ENCODE measurements around the gene FRYL.
A peak's percentile ranks its signal among the peaks of the same experiment; 100 is the strongest.
"Not testable (repeated sequence)": the region's sequence is repeated elsewhere in the genome, so short reads cannot be mapped to it uniquely, and the experiment has no call there.

FRYL gene

DNA sequence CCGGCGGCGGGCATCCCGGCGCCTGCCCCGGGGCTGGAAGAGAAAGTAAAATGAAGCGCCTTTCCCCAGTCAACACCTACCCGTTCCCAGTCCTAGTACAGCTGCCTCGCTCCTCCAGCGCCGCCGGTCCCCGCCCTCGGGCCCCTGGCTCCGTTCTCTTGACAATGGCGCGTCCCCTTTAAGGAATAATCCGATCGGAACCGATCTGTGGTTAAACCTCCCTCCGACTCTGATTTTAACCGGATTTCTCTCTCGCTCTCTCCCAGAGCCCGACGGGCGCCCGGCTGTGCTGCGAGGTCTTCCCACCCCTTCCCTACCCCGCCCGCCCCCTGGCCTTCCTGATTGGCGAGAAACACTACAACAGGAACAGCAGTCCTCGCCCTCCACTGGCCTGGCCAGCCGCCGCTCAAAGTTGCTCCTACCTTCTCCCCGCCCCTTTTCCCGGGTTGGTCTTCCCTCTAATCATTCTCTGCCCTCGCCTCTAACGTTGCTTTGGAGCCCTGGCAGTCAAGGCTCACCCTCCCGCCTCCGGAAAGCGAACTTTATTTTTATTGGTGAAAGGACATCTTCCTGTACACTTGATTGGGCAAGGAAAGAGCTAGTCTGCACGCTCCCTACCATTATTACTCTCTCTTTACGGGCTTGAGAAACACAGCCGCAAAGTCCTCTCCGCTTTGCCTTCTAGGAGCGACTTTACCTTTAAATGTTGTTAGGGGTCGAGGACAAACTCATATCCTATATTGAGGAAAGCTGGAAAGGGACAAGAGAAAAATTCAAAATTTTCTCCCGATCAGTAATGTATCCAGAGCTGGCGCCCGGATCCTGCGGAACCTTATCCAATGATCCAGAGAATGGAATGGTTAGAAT is at the start of gene FRYL:
Gene FRYL, minus strand, starts transcription at position 282 of the 867 bp plus-strand sequence. CDS start 145,869 bp downstream, outside the sequence.
- DNase-seq (ENCODE audit: low read depth, low spot score) = peak; percentile 96
- no peaks in the 10 kb centered on the region for H3K9me3 ChIP-seq (ENCODE audit: control insufficient read depth, insufficient read depth, low read length)
- H3K27me3 ChIP-seq (ENCODE audit: control insufficient read depth, insufficient read depth, low read length) = no peaks in the 10 kb centered on the region
- H3K4me3 ChIP-seq (ENCODE audit: low read length) = peak within 1 kb of the TSS; percentile 99
- no CpG with 5 or more reads among the region's 51 CpGs for WGBS (ENCODE audit: insufficient coverage, insufficient read length)
- H3K4me1 ChIP-seq (ENCODE audit: control insufficient read depth, insufficient read depth, low read length) = no peaks in the 10 kb centered on the region
- no peaks in the 10 kb centered on the region; the same call in 1 of the 2 replicates for H3K36me3 ChIP-seq (ENCODE audit: control insufficient read depth, insufficient read depth, low read length)
- H3K27ac ChIP-seq (ENCODE audit: low read length) = no peak within 1 kb of the TSS

DNA sequence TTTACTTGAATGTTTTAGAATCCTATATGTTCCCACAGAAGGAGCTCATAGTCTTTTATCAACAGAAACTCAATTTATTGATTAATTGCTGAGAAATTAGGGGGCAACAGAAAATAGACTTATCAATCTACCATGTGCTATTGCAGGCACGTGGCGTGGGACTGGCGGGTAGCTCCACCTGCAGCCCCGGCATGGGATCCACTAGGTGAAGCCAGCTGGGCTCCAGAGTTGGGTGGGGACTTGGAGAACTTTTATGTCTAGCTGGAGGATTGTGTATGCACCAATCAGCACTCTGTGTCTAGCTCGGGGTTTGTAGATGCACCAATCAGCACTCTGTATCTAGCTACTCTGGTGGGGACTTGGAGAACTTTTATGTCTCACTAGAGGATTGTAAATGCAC is 47.5 kb upstream of the FRYL start:
- no CpG with 5 or more reads among the region's 5 CpGs for WGBS (ENCODE audit: insufficient coverage, insufficient read length)
- Histone ChIP-seq H3K27me3 (ENCODE audit: control insufficient read depth, insufficient read depth, low read length) (no peaks in the 10 kb centered on the region), H3K9me3 (ENCODE audit: control insufficient read depth, insufficient read depth, low read length) (no peaks in the 10 kb centered on the region), H3K4me3 (ENCODE audit: low read length) (no peak overlapping the region), H3K36me3 (ENCODE audit: control insufficient read depth, insufficient read depth, low read length) (no peaks in the 10 kb centered on the region), H3K27ac (ENCODE audit: low read length) (no peak overlapping the region), H3K4me1 (ENCODE audit: control insufficient read depth, insufficient read depth, low read length) (no peaks in the 10 kb centered on the region)
- no peak for DNase-seq (ENCODE audit: low read depth, low spot score)

DNA sequence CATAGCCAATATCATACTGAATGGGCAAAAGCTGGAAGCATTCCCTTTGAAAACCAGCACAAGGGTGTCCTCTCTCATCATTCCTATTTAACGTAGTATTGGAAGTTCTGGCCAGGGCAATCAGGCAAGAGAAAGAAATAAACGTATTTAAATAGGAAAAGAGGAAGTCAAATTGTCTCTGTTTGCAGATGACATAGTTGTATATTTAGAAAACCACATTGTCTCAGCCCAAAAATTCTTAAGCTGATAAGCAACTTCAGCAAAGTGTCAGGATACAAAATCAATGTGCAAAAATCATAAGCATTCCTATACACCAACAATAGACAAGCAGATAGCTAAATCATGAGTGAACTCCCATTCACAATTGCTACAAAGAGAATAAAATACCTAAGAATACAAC is 41.4 kb upstream of the FRYL start:
- not testable (repeated sequence) for H3K27ac ChIP-seq (ENCODE audit: low read length); H3K36me3 ChIP-seq (ENCODE audit: control insufficient read depth, insufficient read depth, low read length); H3K4me1 ChIP-seq (ENCODE audit: control insufficient read depth, insufficient read depth, low read length); H3K27me3 ChIP-seq (ENCODE audit: control insufficient read depth, insufficient read depth, low read length); H3K9me3 ChIP-seq (ENCODE audit: control insufficient read depth, insufficient read depth, low read length); DNase-seq (ENCODE audit: low read depth, low spot score); H3K4me3 ChIP-seq (ENCODE audit: low read length)
- WGBS (ENCODE audit: insufficient coverage, insufficient read length) = no CpG with 5 or more reads among the region's 2 CpGs

DNA sequence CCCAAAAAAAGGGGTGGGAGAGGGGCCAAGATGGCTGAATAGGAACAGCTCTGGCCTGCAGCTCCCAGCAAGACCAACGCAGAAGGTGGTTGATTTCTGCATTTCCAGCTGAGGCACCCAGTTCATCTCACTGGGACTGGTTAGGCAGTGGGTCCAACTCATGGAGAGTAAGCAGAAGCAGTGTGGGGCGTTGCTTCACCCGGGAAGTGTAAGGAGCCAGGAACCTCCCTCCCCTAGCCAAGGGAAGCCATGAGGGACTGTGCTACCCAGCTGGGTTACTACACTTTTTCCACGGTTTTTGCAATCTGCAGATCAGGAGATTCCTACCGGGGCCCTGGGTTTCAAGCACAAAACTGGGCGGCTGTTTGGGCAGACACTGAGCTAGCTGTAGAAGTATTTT is 36.9 kb upstream of the FRYL start:
- Histone ChIP-seq H3K27me3 (ENCODE audit: control insufficient read depth, insufficient read depth, low read length) (no peaks in the 10 kb centered on the region), H3K36me3 (ENCODE audit: control insufficient read depth, insufficient read depth, low read length) (no peaks in the 10 kb centered on the region), H3K4me3 (ENCODE audit: low read length) (no peak overlapping the region), H3K27ac (ENCODE audit: low read length) (no peak overlapping the region), H3K9me3 (ENCODE audit: control insufficient read depth, insufficient read depth, low read length) (no peaks in the 10 kb centered on the region), H3K4me1 (ENCODE audit: control insufficient read depth, insufficient read depth, low read length) (no peaks in the 10 kb centered on the region)
- no CpG with 5 or more reads among the region's 6 CpGs for WGBS (ENCODE audit: insufficient coverage, insufficient read length)
- DNase-seq (ENCODE audit: low read depth, low spot score) = no peak

DNA sequence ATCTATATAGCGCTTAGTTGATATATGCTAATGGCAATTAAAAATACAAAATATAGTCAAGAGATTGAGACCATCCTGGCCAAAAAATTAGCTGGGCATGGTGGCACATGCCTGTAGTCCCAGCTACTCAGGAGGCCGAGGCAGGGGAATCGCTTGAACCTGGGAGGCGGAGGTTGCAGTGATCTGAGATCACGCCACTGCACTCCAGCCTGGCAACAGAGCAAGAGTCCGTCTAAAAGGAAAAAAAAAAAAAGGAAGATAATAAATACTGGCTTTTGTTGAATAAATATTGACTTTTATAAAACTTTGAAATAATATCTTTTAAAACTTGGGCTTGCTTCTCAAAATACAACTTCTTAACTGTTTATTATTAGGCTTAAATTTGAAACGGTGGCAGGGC is 36.2 kb upstream of the FRYL start:
- not testable (repeated sequence) for H3K9me3 ChIP-seq (ENCODE audit: control insufficient read depth, insufficient read depth, low read length); H3K27me3 ChIP-seq (ENCODE audit: control insufficient read depth, insufficient read depth, low read length); H3K4me3 ChIP-seq (ENCODE audit: low read length); H3K27ac ChIP-seq (ENCODE audit: low read length); H3K36me3 ChIP-seq (ENCODE audit: control insufficient read depth, insufficient read depth, low read length); DNase-seq (ENCODE audit: low read depth, low spot score); H3K4me1 ChIP-seq (ENCODE audit: control insufficient read depth, insufficient read depth, low read length)
- no CpG with 5 or more reads among the region's 7 CpGs for WGBS (ENCODE audit: insufficient coverage, insufficient read length)

DNA sequence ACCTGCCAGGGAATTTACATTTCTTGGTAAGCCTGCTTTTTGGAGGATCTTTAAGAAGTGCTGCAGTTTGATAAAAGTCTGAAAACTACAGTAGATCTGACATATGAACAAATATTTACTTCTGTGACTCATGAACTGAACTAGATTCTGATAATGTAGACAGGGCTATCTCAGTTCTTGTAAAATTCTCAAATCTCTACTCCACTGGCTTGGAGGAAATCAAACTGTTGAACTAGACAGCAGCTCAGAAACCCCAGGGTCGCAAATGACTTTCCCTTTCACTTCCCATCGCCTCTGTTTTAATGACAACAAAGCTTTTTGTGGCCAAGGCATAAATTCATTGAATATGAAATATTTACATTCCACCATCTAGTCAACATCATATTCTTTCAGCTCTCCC is 35.4 kb upstream of the FRYL start:
- Histone ChIP-seq H3K36me3 (ENCODE audit: control insufficient read depth, insufficient read depth, low read length) (no peaks in the 10 kb centered on the region), H3K4me3 (ENCODE audit: low read length) (no peak overlapping the region), H3K9me3 (ENCODE audit: control insufficient read depth, insufficient read depth, low read length) (no peaks in the 10 kb centered on the region), H3K4me1 (ENCODE audit: control insufficient read depth, insufficient read depth, low read length) (no peaks in the 10 kb centered on the region), H3K27me3 (ENCODE audit: control insufficient read depth, insufficient read depth, low read length) (no peaks in the 10 kb centered on the region), H3K27ac (ENCODE audit: low read length) (no peak overlapping the region)
- no CpG with 5 or more reads among the region's 2 CpGs for WGBS (ENCODE audit: insufficient coverage, insufficient read length)
- no peak for DNase-seq (ENCODE audit: low read depth, low spot score)

DNA sequence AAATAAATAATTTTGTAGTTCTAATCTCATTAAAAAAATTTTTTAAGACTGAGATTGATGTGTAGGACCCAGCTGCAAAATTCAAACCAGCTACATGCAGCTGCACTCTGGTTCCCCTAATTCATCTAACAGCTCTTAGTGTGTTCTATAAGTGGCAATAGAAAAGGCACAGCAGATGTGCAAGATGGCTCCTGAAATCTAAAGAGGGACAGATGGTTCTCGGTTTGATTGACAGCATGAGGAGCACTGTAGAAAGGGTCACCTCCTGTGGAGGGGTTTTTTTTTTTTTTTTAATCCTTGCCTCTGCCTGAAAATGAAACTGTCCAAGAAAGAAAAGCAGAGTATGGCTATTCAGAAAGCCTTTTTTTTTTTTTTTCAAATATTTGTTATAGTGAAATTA is 33.9 kb upstream of the FRYL start:
- H3K27me3 ChIP-seq (ENCODE audit: control insufficient read depth, insufficient read depth, low read length) = no peaks in the 10 kb centered on the region
- no CpG with 5 or more reads among the region's 1 CpG for WGBS (ENCODE audit: insufficient coverage, insufficient read length)
- no peaks in the 10 kb centered on the region for H3K9me3 ChIP-seq (ENCODE audit: control insufficient read depth, insufficient read depth, low read length)
- DNase-seq (ENCODE audit: low read depth, low spot score) = no peak
- H3K4me1 ChIP-seq (ENCODE audit: control insufficient read depth, insufficient read depth, low read length) = no peaks in the 10 kb centered on the region
- H3K4me3 ChIP-seq (ENCODE audit: low read length) = no peak overlapping the region
- no peak overlapping the region for H3K27ac ChIP-seq (ENCODE audit: low read length)
- H3K36me3 ChIP-seq (ENCODE audit: control insufficient read depth, insufficient read depth, low read length) = no peaks in the 10 kb centered on the region

DNA sequence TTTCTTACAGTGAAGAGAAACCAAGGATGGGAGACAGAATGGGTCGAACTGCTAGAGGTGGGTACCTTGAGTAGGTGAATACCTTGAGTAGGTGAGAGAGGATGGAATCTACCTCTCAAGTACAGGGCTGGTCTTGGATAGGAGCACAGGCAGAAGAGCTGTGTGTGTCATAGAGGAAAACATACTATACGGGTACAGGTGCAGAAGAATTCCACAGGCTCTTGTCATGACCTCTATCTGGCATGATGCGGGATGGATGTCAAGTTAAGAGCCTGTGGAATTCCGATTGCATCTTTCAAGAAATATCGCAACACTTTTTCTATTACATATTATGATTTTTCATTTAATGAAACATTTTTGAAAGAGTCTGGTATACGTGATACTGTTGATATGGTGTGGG is 32.8 kb upstream of the FRYL start:
- H3K27me3 ChIP-seq (ENCODE audit: control insufficient read depth, insufficient read depth, low read length) = no peaks in the 10 kb centered on the region
- no peak for DNase-seq (ENCODE audit: low read depth, low spot score)
- WGBS (ENCODE audit: insufficient coverage, insufficient read length) = no CpG with 5 or more reads among the region's 6 CpGs
- no peaks in the 10 kb centered on the region for H3K36me3 ChIP-seq (ENCODE audit: control insufficient read depth, insufficient read depth, low read length)
- no peaks in the 10 kb centered on the region for H3K9me3 ChIP-seq (ENCODE audit: control insufficient read depth, insufficient read depth, low read length)
- no peak overlapping the region for H3K4me3 ChIP-seq (ENCODE audit: low read length)
- no peak overlapping the region for H3K27ac ChIP-seq (ENCODE audit: low read length)
- H3K4me1 ChIP-seq (ENCODE audit: control insufficient read depth, insufficient read depth, low read length) = no peaks in the 10 kb centered on the region

DNA sequence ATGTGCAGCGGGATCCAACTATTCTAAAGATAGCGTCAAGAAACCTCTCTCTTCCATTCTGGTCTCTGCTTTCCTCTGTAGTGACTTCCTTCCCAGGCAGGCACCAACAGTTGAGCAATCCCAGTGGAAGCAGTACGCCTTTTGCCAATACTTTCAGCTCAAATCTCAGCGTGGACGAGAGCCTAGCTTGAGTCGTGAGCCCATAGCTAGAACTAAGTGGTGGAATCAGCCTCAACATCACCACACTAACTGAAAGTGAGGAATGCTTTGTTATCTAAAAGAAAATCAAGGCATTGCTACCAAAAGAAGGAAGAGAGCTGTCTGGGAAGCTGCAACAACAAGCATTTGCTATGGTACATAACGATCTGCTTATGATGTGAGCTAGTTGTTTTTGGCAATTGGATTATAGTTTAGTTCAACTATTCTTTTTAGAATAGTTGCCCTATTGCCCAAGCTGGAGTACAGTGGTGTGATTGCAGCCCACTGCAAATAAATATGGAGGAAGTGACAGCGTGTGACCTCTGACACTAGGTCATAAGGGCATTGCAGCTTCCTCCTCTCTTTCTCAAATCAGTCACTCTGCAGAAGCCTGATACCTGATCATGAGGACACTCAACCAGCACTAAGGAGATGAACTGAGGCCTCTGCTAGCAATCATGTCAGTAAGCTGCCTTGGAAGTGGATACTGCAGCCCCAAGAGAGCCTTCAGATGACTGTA is 24.7 kb upstream of the FRYL start:
- no peak for DNase-seq (ENCODE audit: low read depth, low spot score)
- Histone ChIP-seq H3K27me3 (ENCODE audit: control insufficient read depth, insufficient read depth, low read length) (no peaks in the 10 kb centered on the region), H3K27ac (ENCODE audit: low read length) (no peak overlapping the region), H3K4me1 (ENCODE audit: control insufficient read depth, insufficient read depth, low read length) (no peaks in the 10 kb centered on the region), H3K9me3 (ENCODE audit: control insufficient read depth, insufficient read depth, low read length) (no peaks in the 10 kb centered on the region), H3K36me3 (ENCODE audit: control insufficient read depth, insufficient read depth, low read length) (no peaks in the 10 kb centered on the region), H3K4me3 (ENCODE audit: low read length) (no peak overlapping the region)
- no CpG with 5 or more reads among the region's 8 CpGs for WGBS (ENCODE audit: insufficient coverage, insufficient read length)

DNA sequence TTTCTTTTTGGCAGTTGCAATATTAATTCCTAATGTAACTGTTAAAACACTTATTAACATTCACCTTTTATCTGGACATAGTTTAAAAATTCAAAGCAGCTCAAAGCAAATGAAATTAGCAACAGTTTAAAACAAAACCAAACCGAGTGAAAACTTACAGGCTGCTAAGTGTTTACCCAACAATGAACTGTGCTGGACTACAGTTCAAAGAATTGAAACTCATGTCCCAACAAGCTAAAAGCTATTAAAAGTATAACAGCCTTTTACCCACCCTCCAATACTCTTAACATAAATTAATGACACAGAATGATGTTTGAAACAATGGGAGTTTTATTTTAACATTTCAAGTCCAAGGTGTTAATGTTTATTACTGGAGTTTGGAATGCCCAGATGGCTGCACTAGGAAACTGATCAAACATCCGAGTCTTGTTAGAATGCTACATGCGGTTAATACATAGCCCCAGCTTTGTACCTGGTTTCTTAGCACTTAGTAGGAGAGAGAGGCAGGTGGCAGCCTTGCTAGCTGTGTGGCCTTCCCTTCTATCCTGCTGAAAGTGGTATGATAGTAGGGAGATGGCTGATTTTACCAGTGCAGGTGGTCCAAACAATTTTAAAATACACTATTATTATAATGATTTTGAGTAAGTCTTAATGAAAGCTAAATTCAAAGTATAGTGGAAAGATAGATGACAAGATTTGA is 21.1 kb upstream of the FRYL start:
- Histone ChIP-seq H3K4me3 (ENCODE audit: low read length) (no peak overlapping the region), H3K27me3 (ENCODE audit: control insufficient read depth, insufficient read depth, low read length) (no peaks in the 10 kb centered on the region), H3K36me3 (ENCODE audit: control insufficient read depth, insufficient read depth, low read length) (no peaks in the 10 kb centered on the region), H3K4me1 (ENCODE audit: control insufficient read depth, insufficient read depth, low read length) (no peaks in the 10 kb centered on the region), H3K27ac (ENCODE audit: low read length) (no peak overlapping the region), H3K9me3 (ENCODE audit: control insufficient read depth, insufficient read depth, low read length) (no peaks in the 10 kb centered on the region)
- WGBS (ENCODE audit: insufficient coverage, insufficient read length) = no CpG with 5 or more reads among the region's 3 CpGs
- DNase-seq (ENCODE audit: low read depth, low spot score) = no peak

All from iPS DF 6.9 (cell line).